ENCODE results near the gene CACNA1E.
"Not testable (repeated sequence)": the region's sequence is repeated elsewhere in the genome, so short reads cannot be mapped to it uniquely, and the experiment has no call there.

The CACNA1E gene

DNA sequence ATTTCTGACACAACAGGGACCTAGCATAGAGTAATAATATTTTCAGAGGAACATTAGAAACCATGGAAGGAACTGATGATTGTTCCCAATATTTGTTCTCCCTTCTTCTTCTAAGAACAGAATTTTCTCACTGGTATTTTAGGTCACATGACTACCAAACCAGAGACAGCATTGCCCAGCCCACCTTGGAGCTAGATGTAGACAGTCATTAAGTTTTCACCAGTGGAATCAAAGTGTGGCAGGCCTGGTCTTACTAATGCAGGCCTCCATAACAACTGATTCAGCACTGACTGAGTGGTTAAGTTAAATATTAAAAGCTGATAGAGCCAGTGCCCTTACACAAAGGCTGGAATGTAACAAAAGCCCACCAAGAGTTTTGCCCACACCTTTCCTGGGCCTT is 333.8 kb downstream of the CACNA1E start:
- Mint-ChIP-seq H3K27ac (no peak overlapping the region), H3K36me3 (no peaks in the 10 kb centered on the region), H3K9me3 (no peaks in the 10 kb centered on the region), H3K27me3 (peaks cover 4% of the 10 kb centered on the region), H3K4me1 (no peaks in the 10 kb centered on the region), H3K4me3 (no peak overlapping the region)
- no peak for ATAC-seq (ENCODE audit: low read depth)
- DNase-seq (ENCODE audit: low spot score in 2 of 2), result no peak

DNA sequence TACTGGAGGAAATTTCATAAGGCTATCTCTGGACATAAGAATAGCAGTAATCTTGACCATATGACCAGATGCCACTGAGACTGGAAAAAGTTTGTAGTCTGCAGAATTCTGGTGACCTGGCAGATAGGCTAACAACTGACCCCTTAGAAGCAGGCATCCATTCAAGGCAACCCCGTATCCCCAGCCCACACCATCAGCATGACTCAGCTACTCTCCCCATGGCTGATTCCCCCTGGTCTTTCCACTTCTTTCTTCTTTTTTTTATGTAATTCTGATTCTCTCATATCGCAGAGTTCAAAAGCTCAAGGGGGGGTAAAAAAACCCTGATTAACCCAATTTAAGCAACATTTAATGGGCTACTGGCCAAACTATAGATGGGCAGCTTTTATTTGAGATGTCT is 335.1 kb downstream of the CACNA1E start:
- Mint-ChIP-seq H3K4me1 (no peaks in the 10 kb centered on the region), H3K9me3 (no peaks in the 10 kb centered on the region), H3K27ac (no peak overlapping the region), H3K27me3 (peaks cover 5% of the 10 kb centered on the region), H3K36me3 (no peaks in the 10 kb centered on the region), H3K4me3 (no peak overlapping the region)
- DNase-seq (ENCODE audit: low spot score in 2 of 2), result no peak
- no peak for ATAC-seq (ENCODE audit: low read depth)

DNA sequence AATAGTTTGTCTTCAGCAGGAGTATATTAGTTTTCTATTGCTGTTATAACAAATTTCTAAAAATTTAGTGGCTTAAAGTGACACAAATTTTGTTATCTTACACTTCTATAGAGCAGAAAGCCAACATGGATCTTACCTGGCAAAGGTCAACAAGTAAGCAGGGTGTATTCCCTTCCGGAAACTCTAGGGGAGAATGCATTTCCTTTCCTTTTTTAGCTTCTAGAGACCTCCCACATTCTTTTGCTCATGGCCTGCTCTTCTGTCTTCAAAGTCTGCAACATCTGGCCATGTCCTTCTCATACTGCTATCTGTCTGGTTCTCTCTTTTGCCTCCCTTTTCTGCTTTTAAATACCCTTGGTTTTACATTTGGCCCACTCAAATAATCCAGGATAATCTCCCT is 335.6 kb downstream of the CACNA1E start:
- DNase-seq (ENCODE audit: low spot score in 2 of 2) (no peak), ATAC-seq (ENCODE audit: low read depth) (no peak)
- no peaks in the 10 kb centered on the region for H3K4me1 Mint-ChIP-seq
- peaks cover 6% of the 10 kb centered on the region for H3K27me3 Mint-ChIP-seq
- H3K36me3 Mint-ChIP-seq, result no peaks in the 10 kb centered on the region
- no peak overlapping the region for H3K27ac Mint-ChIP-seq
- no peaks in the 10 kb centered on the region for H3K9me3 Mint-ChIP-seq
- H3K4me3 Mint-ChIP-seq, result no peak overlapping the region

DNA sequence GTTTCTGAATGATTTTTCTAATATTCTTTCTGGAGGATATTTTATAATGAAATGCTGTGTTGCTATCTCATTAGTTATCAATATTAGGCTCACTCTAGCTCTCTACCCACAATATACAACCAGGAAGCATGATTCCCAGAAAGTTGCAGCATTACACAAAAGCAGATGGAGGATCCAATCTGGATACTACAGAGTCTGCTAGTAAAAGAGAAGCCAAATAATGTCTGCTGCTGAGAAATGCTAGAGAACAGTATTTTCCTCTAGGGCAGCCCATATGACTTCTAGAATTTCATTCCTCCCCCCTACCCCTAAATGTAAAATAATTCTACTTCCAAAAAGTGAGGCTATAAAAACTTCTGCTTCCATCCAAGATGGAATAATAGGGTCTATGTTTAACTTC is 338.4 kb downstream of the CACNA1E start:
- ATAC-seq (ENCODE audit: low read depth) (no peak), DNase-seq (ENCODE audit: low spot score in 2 of 2) (no peak)
- Mint-ChIP-seq H3K9me3 (peaks cover 3% of the 10 kb centered on the region), H3K36me3 (no peaks in the 10 kb centered on the region), H3K4me3 (no peak overlapping the region), H3K27ac (no peak overlapping the region), H3K27me3 (peaks cover 4% of the 10 kb centered on the region), H3K4me1 (no peaks in the 10 kb centered on the region)

DNA sequence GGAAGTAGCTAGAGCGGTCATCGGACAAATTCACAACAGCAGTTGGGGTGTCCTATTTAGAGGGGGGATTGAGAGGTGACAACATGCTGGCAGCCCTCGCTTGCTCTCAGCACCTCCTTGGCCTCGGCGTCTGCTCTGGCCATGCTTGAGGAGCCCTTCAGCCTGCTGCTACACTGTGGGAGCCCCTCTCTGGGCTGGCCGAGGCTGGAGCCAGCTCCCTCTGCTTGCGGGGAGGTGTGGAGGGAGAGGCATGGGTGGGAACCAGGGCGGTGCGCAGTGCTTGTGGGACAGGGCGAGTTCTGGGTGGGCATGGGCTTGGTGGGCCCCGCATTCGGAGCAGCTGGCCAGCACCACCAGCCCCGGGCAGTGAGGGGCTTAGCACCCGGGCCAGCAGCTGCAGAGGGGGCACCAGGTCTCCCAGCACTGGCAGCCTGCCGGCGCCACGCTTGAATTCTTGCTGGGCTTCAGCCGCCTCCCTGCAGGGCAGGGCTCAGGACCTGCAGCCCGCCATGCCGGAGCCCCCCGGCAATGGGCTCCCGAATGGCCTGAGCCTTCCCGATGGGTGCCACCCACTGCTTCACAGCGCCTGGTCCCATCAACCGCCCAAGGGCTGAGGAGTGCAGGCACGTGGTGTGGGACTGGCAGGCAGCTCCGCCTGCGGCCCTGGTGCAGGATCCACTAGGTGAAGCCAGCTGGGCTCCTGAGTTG is 349.0 kb downstream of the CACNA1E start:
- H3K27ac Mint-ChIP-seq; H3K4me1 Mint-ChIP-seq; DNase-seq (ENCODE audit: low spot score in 2 of 2); H3K4me3 Mint-ChIP-seq; H3K27me3 Mint-ChIP-seq; H3K36me3 Mint-ChIP-seq; ATAC-seq (ENCODE audit: low read depth): not testable (repeated sequence)
- peaks cover 20% of the 10 kb centered on the region for H3K9me3 Mint-ChIP-seq

DNA sequence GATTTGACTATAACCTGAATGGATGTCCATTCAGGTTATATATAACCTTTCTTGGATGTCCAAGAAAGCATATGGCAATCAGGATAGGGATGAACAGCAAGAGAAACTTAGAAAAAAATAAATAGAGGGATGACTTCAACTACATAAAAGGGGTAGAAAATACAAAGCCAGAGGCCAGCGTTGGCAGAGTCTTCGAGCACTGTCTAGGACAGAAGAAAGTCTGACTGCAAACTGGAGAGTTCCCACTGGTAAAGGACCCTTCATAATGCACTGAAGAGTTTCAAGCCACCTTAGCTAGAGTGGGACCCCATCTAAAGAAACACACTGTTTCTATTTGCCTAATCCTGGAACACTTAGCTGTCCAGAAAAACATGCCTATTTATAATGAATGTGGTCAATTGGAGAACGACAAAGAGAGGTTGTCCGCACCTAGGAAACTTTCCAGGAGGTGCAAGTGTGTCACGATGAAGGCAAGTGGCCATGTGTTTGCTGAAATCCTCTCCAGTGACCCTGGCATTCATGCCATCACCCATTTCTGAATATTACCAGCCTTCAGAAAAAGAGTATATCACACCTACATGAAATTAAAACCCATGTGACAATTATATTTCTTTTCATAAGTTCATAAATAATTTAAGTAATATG is 362.8 kb downstream of the CACNA1E start:
- peaks cover 2% of the 10 kb centered on the region for H3K9me3 Mint-ChIP-seq

DNA sequence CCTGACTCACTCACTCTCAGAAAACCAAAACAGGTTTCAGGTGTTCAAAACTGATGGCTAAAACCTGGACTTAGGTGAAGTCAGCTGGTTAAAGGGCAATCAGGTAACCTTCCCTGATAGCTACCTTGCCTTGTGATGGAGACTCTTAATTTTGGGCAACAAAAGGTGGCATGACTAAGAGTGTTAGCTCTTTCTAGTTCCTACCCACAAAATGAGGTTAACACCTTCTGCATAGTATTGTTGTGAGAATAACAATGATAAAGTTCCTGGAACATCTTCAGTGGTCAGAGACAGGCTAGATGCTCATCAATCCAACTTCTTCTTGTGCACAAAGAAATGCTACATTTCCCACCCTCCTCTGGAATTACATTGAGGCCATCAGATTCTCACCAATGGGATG is 363.4 kb downstream of the CACNA1E start:
- no peaks in the 10 kb centered on the region for H3K36me3 Mint-ChIP-seq
- peaks cover 4% of the 10 kb centered on the region for H3K27me3 Mint-ChIP-seq
- ATAC-seq (ENCODE audit: low read depth) (no peak), DNase-seq (ENCODE audit: low spot score in 2 of 2) (no peak)
- H3K27ac Mint-ChIP-seq, result no peak overlapping the region
- no peak overlapping the region for H3K4me3 Mint-ChIP-seq
- peaks cover 2% of the 10 kb centered on the region for H3K9me3 Mint-ChIP-seq
- H3K4me1 Mint-ChIP-seq, result no peaks in the 10 kb centered on the region

More for the DNA sequence above, 362.8 kb downstream of the CACNA1E start:
- no peaks in the 10 kb centered on the region for H3K36me3 Mint-ChIP-seq
- H3K27ac Mint-ChIP-seq, result no peak overlapping the region
- ATAC-seq (ENCODE audit: low read depth) (no peak), DNase-seq (ENCODE audit: low spot score in 2 of 2) (no peak)
- no peaks in the 10 kb centered on the region for H3K4me1 Mint-ChIP-seq
- H3K4me3 Mint-ChIP-seq, result no peak overlapping the region
- H3K27me3 Mint-ChIP-seq, result peaks cover 4% of the 10 kb centered on the region

DNA sequence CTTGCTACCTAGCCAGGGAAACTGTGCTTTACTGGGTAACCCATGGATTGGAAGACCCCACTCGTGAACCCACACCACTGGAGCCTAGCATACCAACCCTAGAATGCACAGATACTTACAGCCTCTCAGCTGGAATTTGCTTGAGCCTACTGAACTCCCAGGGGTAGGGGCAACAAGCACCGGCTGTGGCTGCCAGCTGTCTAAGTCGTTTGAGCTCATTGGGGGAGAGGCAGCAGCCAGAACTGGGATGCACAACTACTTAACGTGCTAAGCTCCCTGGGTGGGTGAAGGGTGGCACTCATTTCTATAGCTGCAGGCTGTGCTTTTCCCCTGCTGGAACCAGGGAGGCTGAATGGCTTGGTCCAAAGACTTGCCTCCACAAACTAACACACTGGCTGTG is 365.8 kb downstream of the CACNA1E start:
- Mint-ChIP-seq H3K27ac (no peak overlapping the region), H3K4me3 (no peak overlapping the region), H3K36me3 (no peaks in the 10 kb centered on the region), H3K9me3 (peaks cover 10% of the 10 kb centered on the region), H3K27me3 (peaks cover 2% of the 10 kb centered on the region), H3K4me1 (no peaks in the 10 kb centered on the region)
- ATAC-seq (ENCODE audit: low read depth) (no peak), DNase-seq (ENCODE audit: low spot score in 2 of 2) (no peak)

DNA sequence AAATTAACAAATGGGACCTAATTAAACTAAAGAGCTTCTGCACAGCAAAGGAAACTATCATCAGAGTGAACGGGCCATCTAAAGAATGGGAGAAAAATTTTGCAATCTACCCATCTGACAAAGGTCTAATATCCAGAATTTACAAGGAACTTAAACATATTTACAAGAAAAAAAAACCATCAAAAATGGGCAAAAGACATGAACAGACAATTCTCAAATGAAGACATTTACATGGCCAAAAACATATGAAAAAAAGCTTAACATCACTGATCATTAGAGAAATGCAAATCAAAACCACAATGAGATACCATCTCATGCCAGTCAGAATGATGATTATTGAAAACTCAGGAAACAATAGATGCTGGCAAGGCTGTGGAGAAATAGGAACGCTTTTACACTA is 370.9 kb downstream of the CACNA1E start:
- not testable (repeated sequence) for H3K27me3 Mint-ChIP-seq; H3K4me3 Mint-ChIP-seq; H3K4me1 Mint-ChIP-seq; H3K9me3 Mint-ChIP-seq; H3K27ac Mint-ChIP-seq; ATAC-seq (ENCODE audit: low read depth); H3K36me3 Mint-ChIP-seq; DNase-seq (ENCODE audit: low spot score in 2 of 2)

DNA sequence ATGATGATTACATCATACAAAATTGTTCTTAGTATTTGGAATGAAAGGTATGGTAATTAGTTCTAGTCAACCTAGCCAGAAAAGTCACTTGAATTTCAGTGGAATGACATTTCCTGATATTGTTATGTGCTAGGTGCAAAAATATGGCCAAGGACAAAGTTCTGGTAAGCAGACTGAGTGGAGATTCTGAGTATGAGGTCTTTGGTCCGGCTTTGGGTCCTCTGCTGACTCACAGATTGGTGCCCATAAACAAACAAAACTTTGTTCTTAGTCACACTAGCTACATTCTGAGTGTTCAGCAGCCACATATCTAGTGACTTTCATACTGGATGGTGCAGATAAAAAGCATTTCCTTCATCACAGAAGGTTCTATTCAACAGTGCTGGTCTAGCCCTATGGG is 372.1 kb downstream of the CACNA1E start:
- DNase-seq (ENCODE audit: low spot score in 2 of 2) (no peak), ATAC-seq (ENCODE audit: low read depth) (no peak)
- Mint-ChIP-seq H3K36me3 (no peaks in the 10 kb centered on the region), H3K9me3 (peaks cover 10% of the 10 kb centered on the region), H3K27me3 (peaks cover 6% of the 10 kb centered on the region), H3K4me3 (no peak overlapping the region), H3K4me1 (no peaks in the 10 kb centered on the region), H3K27ac (no peak overlapping the region)
